K562 (cell line): ENCODE results near the gene LAPTM5. TPM values are rescaled to one million over a fixed set of nuclear protein-coding genes. Genes with fewer than 3 reads are reported as not detected.

Experiments used
- ARID4B ChIP-seq: sonication (generic); formaldehyde crosslinking; IDR thresholded peaks from 2 replicates; pipeline ENCODE4 v1.8.0; 2022; ENCODE audit warnings: mild to moderate bottlenecking, missing genetic modification reagents
- BRD4 ChIP-seq: fragments of 200-600 bp; sonication (generic); IDR thresholded peaks from 2 replicates; pipeline ENCODE4 v1.6.1; 2017; ENCODE audit warnings: inconsistent platforms
- FOXA3 ChIP-seq, 2 experiments: fragments of 450-650 bp in 1 of 2; sonication (generic) in 1 of 2; formaldehyde crosslinking; IDR thresholded peaks in 1 of 2; conservative IDR thresholded peaks in 1 of 2; 2 replicates each; pipeline versions ENCODE4 v1.4.0 to v1.8.0; 2020 to 2022; ENCODE audit warnings: mild to moderate bottlenecking in 2 of 2, missing genetic modification reagents in 1 of 2
- FOXK1 ChIP-seq: sonication (generic); formaldehyde crosslinking; IDR thresholded peaks from 2 replicates; pipeline ENCODE4 v1.8.0; 2022; ENCODE audit warnings: missing genetic modification reagents, mild to moderate bottlenecking, borderline replicate concordance
- GABPB2 ChIP-seq: fragments of 250-450 bp; sonication (Bioruptor Pico); conservative IDR thresholded peaks from 2 replicates; pipeline ENCODE4 v1.5.1; 2021; ENCODE audit warnings: mild to moderate bottlenecking
- KDM5B ChIP-seq: fragments of 200-600 bp; sonication (generic); IDR thresholded peaks from 2 replicates; pipeline ENCODE4 v1.6.1; 2012; ENCODE audit warnings: low read depth, mild to moderate bottlenecking, moderate library complexity, low read length, control low read depth, inconsistent platforms; ENCODE audit not compliant: insufficient replicate concordance
- KLF6 ChIP-seq: fragments of 250-450 bp; sonication (Bioruptor Pico); IDR thresholded peaks from 2 replicates; pipeline ENCODE4 v1.4.0; 2020; ENCODE audit warnings: mild to moderate bottlenecking, moderate library complexity, borderline replicate concordance
- MBD2 ChIP-seq: sonication (generic); IDR thresholded peaks from 2 replicates; pipeline ENCODE4 v1.6.1; 2016; ENCODE audit warnings: low read depth, borderline replicate concordance
- MED1 ChIP-seq: sonication (generic); formaldehyde crosslinking; IDR thresholded peaks from 2 replicates; pipeline ENCODE4 v1.8.1; 2023; ENCODE audit warnings: missing genetic modification reagents, borderline replicate concordance
- PHF20 ChIP-seq: fragments of 450-650 bp; IDR thresholded peaks from 2 replicates; pipeline ENCODE4 v1.6.1; 2018; ENCODE audit not compliant: partially characterized antibody
- SMAD3 ChIP-seq: fragments of 450-650 bp; formaldehyde crosslinking; conservative IDR thresholded peaks from 2 replicates; pipeline ENCODE4 v1.4.0; 2020; ENCODE audit warnings: mild to moderate bottlenecking
- SP1 ChIP-seq: sonication (generic); formaldehyde crosslinking; IDR thresholded peaks from 2 replicates; pipeline ENCODE4 v1.8.1; 2022; ENCODE audit warnings: mild to moderate bottlenecking, missing genetic modification reagents
- ZNF175 ChIP-seq: fragments of 200-800 bp; sonication (Bioruptor generic); IDR thresholded peaks from 2 replicates; pipeline ENCODE4 v1.6.1; 2016; ENCODE audit warnings: low read depth, mild to moderate bottlenecking, missing genetic modification characterization, missing compliant biosample characterization
- polyA plus RNA-seq, 8 experiments: library from polyadenylated mRNA; depleted of rRNA in 4 of 8; stranded (reverse) in 5 of 8; unstranded in 3 of 8; fragments of >200 nt; fragmentation: Nextera tagmentation in 2 of 8; fragmentation: Illumina TruSeq in 1 of 8; extraction: Ambion mirVana in 2 of 8; extraction: Trizol in 1 of 8; gene quantifications; 2 replicates each; pipeline versions ENCODE4 v1.2.1 to v1.2.3, GENCODE V29; 2011 to 2014; ENCODE audit warnings: inconsistent platforms in 1 of 8, missing spikeins in 1 of 8
- total RNA-seq, 7 experiments: library from RNA; depleted of rRNA in 6 of 7; stranded (reverse); fragments of >200 nt in 6 of 7; fragmentation: Illumina TruSeq in 2 of 7; extraction: Trizol in 2 of 7; gene quantifications; 2 replicates each; pipeline versions ENCODE4 v1.2.1 to v1.2.3, GENCODE V29; 2011 to 2021; ENCODE audit warnings: low replicate concordance in 1 of 7
- TF ChIP-seq, protein P1 (sequence below): fragments of 200-800 bp; sonication (Bioruptor generic); IDR thresholded peaks from 2 replicates; pipeline ENCODE4 v1.6.1; 2016; ENCODE audit warnings: missing genetic modification characterization, missing compliant biosample characterization
- TF ChIP-seq, protein P2 (sequence below), 3 experiments: fragments of 200-800 bp in 1 of 3; sonication (Bioruptor generic) in 1 of 3; sonication (generic) in 1 of 3; formaldehyde crosslinking in 1 of 3; IDR thresholded peaks; 2 replicates each; pipeline versions ENCODE4 v1.6.1 to v1.8.0; 2016 to 2022; ENCODE audit warnings: mild to moderate bottlenecking in 2 of 3, missing compliant biosample characterization in 2 of 3, missing genetic modification characterization in 2 of 3, missing genetic modification reagents in 1 of 3

Gene LAPTM5
- total and polyA plus RNA-seq, 9 of the 15 experiments (the other 6 are each of a cell fraction or from before 2014, with no cell fraction given) = 2.4 to 47.3 (median 20.3) TPM

- TF ChIP-seq, protein P1, sequence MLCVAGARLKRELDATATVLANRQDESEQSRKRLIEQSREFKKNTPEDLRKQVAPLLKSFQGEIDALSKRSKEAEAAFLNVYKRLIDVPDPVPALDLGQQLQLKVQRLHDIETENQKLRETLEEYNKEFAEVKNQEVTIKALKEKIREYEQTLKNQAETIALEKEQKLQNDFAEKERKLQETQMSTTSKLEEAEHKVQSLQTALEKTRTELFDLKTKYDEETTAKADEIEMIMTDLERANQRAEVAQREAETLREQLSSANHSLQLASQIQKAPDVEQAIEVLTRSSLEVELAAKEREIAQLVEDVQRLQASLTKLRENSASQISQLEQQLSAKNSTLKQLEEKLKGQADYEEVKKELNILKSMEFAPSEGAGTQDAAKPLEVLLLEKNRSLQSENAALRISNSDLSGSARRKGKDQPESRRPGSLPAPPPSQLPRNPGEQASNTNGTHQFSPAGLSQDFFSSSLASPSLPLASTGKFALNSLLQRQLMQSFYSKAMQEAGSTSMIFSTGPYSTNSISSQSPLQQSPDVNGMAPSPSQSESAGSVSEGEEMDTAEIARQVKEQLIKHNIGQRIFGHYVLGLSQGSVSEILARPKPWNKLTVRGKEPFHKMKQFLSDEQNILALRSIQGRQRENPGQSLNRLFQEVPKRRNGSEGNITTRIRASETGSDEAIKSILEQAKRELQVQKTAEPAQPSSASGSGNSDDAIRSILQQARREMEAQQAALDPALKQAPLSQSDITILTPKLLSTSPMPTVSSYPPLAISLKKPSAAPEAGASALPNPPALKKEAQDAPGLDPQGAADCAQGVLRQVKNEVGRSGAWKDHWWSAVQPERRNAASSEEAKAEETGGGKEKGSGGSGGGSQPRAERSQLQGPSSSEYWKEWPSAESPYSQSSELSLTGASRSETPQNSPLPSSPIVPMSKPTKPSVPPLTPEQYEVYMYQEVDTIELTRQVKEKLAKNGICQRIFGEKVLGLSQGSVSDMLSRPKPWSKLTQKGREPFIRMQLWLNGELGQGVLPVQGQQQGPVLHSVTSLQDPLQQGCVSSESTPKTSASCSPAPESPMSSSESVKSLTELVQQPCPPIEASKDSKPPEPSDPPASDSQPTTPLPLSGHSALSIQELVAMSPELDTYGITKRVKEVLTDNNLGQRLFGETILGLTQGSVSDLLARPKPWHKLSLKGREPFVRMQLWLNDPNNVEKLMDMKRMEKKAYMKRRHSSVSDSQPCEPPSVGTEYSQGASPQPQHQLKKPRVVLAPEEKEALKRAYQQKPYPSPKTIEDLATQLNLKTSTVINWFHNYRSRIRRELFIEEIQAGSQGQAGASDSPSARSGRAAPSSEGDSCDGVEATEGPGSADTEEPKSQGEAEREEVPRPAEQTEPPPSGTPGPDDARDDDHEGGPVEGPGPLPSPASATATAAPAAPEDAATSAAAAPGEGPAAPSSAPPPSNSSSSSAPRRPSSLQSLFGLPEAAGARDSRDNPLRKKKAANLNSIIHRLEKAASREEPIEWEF (CRISPR knock-in tag) = 0 out of 2 replicates have a peak, but pooled peaks have one; percentile 29
- TF ChIP-seq FOXK1 (CRISPR knock-in tag) (no peak), GABPB2 (CRISPR knock-in tag) (0 out of 2 replicates have a peak, but pooled peaks have one; percentile 30), SMAD3 (CRISPR knock-in tag) (0 out of 2 replicates have a peak, but pooled peaks have one; percentile 31), KLF6 (CRISPR knock-in tag) (no peak), ZNF175 (CRISPR knock-in tag) (0 out of 2 replicates have a peak, but pooled peaks have one; percentile 8), BRD4 (peak; percentile 17; the same call in 1 of the 2 replicates), MBD2 (no peak), KDM5B (peak; percentile 21), MED1 (peak; percentile 36; the same call in 1 of the 2 replicates), ARID4B (CRISPR knock-in tag) (peak; percentile 56; the same call in 1 of the 2 replicates), SP1 (CRISPR knock-in tag) (peak; percentile 71), PHF20 (no peak), FOXA3 (CRISPR knock-in tag; conservative IDR thresholded peaks at IDR 0.05 in 1 of 2, IDR thresholded peaks at IDR 0.05 in 1 of 2) (0 out of 4 replicates have a peak, but pooled peaks of 1 of the 2 experiments have one; percentile 54)
- TF ChIP-seq, protein P2, sequence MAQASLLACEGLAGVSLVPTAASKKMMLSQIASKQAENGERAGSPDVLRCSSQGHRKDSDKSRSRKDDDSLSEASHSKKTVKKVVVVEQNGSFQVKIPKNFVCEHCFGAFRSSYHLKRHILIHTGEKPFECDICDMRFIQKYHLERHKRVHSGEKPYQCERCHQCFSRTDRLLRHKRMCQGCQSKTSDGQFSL (CRISPR knock-in tag; IDR thresholded peaks at IDR 0.05) = peak; percentile 63; the same call in 1 of the 2 replicates
- TF ChIP-seq, protein P2 (tag; IDR thresholded peaks at IDR 0.05) = no peak
Measured at GRCh38 chr1:30757352-30758120, at the start of gene LAPTM5 (continued).
